ENCODE results near the gene NKD1.

NKD1 gene

GRCh38 chr16:50509521-50510341, 38.5 kb upstream of the NKD1 start:
- TF ChIP-seq ZNF274 (IDR thresholded peaks at IDR 0.05; ENCODE audit: low read depth, low read length): no peak

GRCh38 chr16:50515218-50515617, 33.0 kb upstream of the NKD1 start:
- H3K4me3 ChIP-seq (ENCODE audit: low read length): no peak overlapping the region
- no peak for TF ChIP-seq ZNF274 (IDR thresholded peaks at IDR 0.05; ENCODE audit: low read depth, low read length)

More at GRCh38 chr16:50509521-50510341, 38.5 kb upstream of the NKD1 start:
- no peak overlapping the region for H3K4me3 ChIP-seq (ENCODE audit: low read length)

- no peak for TF ChIP-seq ZNF274 (IDR thresholded peaks at IDR 0.05; ENCODE audit: low read depth, low read length)
Measured at GRCh38 chr16:50516401-50516800, 31.8 kb upstream of the NKD1 start.

GRCh38 chr16:50516890-50517289, 31.3 kb upstream of the NKD1 start:
- H3K4me3 ChIP-seq (ENCODE audit: low read length): no peak overlapping the region
- TF ChIP-seq ZNF274 (IDR thresholded peaks at IDR 0.05; ENCODE audit: low read depth, low read length): no peak

More at GRCh38 chr16:50516401-50516800, 31.8 kb upstream of the NKD1 start:
- no peak overlapping the region for H3K4me3 ChIP-seq (ENCODE audit: low read length)

GRCh38 chr16:50517450-50518252, 30.5 kb upstream of the NKD1 start:
- TF ChIP-seq ZNF274 (IDR thresholded peaks at IDR 0.05; ENCODE audit: low read depth, low read length): no peak
- no peak overlapping the region for H3K4me3 ChIP-seq (ENCODE audit: low read length)

GRCh38 chr16:50519001-50519400, 29.2 kb upstream of the NKD1 start:
- TF ChIP-seq ZNF274 (IDR thresholded peaks at IDR 0.05; ENCODE audit: low read depth, low read length): no peak
- no peak overlapping the region for H3K4me3 ChIP-seq (ENCODE audit: low read length)

GRCh38 chr16:50519602-50520001, 28.6 kb upstream of the NKD1 start:
- no peak overlapping the region for H3K4me3 ChIP-seq (ENCODE audit: low read length)
- TF ChIP-seq ZNF274 (IDR thresholded peaks at IDR 0.05; ENCODE audit: low read depth, low read length): no peak

GRCh38 chr16:50520451-50521245, 27.5 kb upstream of the NKD1 start:
- no peak overlapping the region for H3K4me3 ChIP-seq (ENCODE audit: low read length)
- TF ChIP-seq ZNF274 (IDR thresholded peaks at IDR 0.05; ENCODE audit: low read depth, low read length): no peak

- TF ChIP-seq ZNF274 (IDR thresholded peaks at IDR 0.05; ENCODE audit: low read depth, low read length): no peak
- H3K4me3 ChIP-seq (ENCODE audit: low read length): no peak overlapping the region
Measured at GRCh38 chr16:50521246-50521900, 26.8 kb upstream of the NKD1 start.

GRCh38 chr16:50522324-50522723, 25.9 kb upstream of the NKD1 start:
- no peak for TF ChIP-seq ZNF274 (IDR thresholded peaks at IDR 0.05; ENCODE audit: low read depth, low read length)
- no peak overlapping the region for H3K4me3 ChIP-seq (ENCODE audit: low read length)

GRCh38 chr16:50523710-50524109, 24.5 kb upstream of the NKD1 start:
- TF ChIP-seq ZNF274 (IDR thresholded peaks at IDR 0.05; ENCODE audit: low read depth, low read length): no peak

GRCh38 chr16:50525262-50525661, 22.9 kb upstream of the NKD1 start:
- no peak for TF ChIP-seq ZNF274 (IDR thresholded peaks at IDR 0.05; ENCODE audit: low read depth, low read length)
- no peak overlapping the region for H3K4me3 ChIP-seq (ENCODE audit: low read length)

More at GRCh38 chr16:50523710-50524109, 24.5 kb upstream of the NKD1 start:
- H3K4me3 ChIP-seq (ENCODE audit: low read length): no peak overlapping the region

- TF ChIP-seq ZNF274 (IDR thresholded peaks at IDR 0.05; ENCODE audit: low read depth, low read length): no peak
- H3K4me3 ChIP-seq (ENCODE audit: low read length): no peak overlapping the region
Measured at GRCh38 chr16:50525716-50526115, 22.5 kb upstream of the NKD1 start.

GRCh38 chr16:50526249-50526648, 21.9 kb upstream of the NKD1 start:
- H3K4me3 ChIP-seq (ENCODE audit: low read length): no peak overlapping the region
- TF ChIP-seq ZNF274 (IDR thresholded peaks at IDR 0.05; ENCODE audit: low read depth, low read length): no peak

Data from GM08714 (cell line).